GM19455 (cell line): ENCODE results near the gene CD247.

Experiments used
- ATAC-seq: cut with Tn5 transposase; IDR thresholded peaks from one replicate; pipeline ENCODE4 v1.9.1; 2021; ENCODE audit not compliant: unreplicated experiment

Gene CD247

DNA sequence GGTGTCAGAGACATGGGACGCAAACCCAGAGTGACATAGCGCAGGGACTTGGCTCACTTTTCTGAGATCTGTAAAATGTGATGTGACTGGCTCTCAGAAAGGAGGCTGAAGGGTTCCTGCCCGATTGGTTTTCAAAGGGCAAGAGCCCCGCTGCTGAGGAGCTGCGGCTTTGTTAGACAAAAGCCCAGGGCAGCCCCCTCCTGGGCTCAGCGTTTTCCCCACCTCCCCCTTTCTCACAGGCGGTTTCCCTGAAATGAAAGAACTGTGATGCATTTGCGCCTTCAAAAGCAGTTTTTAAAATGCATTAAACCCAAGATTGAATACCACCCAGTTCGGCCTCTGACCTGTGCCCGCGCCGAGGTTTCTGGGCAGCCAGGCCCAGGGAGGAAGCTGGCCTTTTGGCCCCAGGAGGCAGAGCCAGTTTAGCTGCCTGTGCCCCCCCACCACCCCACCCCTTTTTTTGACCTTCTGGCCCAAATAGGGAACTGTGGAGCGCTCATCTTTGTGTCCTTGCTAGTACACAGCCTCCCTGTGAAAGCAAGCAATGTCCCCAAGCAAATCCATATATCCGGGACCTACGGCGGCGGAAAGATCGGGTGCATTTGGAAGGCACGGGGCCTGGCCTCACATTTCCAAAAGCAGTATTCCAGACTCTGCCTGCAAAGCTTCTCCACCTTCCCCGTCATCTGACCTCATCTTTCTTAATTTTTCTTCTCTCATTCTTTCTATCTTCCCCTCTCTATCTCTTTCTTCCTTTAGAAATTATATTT lies 28.6 kb downstream of the CD247 start:
- ATAC-seq, result no peak

DNA sequence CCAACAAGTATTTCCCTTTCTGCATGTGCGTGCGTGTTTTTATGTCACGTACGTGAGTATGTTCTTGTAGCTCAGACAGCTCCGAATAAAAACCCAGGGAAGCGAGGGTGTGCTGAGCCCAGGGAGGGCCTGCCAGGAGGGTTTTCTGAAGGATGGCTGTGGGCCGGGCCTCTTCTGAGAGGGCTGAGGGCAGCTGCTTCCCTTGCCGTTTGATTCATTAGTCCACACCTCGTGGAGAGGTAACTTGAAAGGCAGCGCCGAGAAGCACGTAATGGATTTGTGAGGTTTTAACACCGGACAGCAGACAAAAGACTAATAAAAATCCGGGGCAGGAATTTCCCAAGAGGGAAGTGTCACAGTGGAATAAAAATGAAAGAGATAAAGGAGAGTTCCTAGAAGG lies 29.5 kb downstream of the CD247 start:
- no peak for ATAC-seq

DNA sequence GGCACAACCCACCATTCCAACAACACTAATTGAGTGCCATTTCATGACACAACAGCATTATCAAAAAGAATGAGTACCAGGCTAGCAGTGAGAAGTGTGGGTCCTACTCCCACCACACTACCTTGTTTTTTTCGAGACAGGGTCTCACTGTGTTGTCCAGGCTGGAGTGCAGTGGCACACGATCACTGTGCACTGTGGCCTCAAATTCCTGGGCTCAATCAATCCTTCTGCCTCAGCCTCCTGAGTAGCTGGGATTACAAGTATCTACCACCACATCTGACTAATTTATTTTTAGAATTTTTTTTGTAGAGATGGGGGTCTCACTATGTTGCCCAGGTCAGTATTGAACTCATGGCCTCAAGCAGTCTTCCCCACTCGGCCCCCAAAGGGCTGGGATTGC lies 30.7 kb downstream of the CD247 start:
- ATAC-seq, result no peak

DNA sequence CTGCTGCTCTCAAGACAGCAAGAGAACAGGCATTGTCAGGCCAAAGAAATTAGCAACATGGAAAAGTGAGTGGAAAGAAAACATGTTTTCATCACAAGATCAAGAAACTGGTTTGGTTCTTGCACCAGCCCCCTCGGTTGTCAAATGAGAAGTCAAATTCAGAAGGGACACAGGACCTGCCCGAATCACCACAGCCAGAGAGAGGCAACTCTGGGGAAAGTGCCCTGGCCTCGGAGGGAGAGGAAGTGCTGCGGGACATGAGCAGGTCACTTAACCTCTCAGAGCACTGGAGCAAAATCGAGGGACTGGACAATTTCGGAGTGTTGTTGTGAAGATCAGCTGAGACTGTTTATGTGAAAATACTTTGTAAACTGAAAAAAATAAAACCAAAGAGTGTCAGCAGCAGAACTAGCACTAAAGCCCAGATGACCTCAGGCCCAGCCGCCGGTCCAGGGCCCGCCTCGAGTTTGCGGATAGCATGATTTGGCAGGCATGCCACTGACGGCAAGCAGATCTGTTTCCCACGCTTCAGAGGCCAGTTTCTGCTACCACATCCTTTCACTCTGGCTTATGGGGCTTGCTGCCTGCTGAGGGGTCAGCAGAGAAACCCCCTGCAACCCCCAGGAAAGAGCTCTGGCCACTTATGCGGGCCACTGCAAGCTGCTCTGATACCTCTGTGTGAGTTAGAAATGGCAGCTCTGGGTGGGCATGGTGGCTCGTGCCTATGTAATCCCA lies 32.1 kb downstream of the CD247 start:
- ATAC-seq, result no peak

DNA sequence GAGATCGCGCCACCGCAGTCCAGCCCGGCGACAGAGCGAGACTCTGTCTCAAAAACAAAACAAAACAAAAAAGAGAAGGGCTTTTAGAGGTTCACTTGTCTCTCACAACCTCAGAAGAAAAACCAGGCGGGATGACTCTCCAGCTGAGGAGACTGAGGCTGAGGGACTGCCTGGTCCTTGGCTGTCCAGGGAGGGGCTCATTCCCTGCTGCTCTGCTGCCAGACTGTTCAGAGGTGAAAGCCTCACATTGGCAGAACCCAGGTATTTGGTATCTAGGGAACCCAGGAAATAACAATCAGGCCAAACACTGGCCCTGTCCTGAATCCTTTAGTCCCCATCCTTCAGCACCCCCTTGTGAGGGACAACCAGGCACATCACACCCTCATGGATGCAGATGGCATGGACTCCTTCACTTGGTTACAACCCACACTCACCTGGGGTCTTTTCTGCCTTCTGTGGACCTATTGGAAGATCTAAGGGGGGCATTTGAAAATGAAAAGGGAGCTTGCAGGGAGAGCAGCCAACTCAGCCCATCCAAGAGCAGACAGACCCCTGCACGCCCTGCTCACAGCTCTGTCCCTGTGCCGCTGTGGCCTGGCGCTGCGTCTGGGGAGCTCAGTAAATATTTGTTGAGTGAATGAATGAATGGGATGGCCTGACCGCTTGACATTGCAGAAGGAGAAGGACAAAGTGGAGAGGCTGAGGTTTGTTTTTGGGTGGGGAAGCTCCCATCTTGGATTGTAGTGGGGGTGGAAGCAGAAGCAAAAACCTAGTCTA lies 33.4 kb downstream of the CD247 start:
- no peak for ATAC-seq

DNA sequence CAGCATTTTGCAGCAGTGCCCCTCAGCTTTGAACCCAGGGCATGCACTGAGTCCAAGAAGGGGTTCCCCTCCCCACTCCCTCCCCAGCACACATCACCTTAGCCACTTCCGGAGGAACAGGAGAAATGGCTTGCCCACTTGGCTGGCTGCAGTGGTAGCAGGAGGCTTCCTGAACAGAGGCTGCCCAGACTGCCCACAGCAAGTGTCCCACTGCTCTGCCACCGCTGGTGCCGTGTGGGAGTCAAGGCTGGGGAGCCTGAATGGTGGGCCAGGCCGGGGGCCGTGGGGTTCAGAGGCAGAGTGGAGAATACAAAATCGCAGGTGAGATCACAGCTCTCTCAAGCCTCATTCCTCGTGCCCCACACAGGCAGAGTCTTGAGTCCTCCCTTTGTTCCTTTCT lies 34.5 kb downstream of the CD247 start:
- no peak for ATAC-seq

DNA sequence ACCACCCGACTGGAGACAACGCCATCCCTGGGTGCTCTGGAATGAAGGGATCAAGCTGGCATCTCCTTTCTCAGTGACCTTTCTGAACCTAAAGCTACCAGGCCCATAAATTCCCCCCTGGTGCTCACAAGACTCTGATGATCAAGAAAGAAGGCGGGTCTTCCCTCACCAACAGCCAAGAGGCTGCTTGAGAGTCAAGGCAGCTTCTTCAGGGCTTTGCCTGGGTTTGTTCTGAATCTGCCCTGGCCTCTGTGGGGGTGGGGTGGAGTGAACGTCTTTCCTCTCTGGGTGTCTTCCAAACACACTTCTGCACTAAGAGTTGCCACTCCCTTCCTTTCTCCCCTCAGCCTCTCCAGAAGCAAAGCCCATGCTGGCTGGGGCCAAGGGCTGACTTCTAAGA lies 36.1 kb downstream of the CD247 start:
- ATAC-seq, result no peak

DNA sequence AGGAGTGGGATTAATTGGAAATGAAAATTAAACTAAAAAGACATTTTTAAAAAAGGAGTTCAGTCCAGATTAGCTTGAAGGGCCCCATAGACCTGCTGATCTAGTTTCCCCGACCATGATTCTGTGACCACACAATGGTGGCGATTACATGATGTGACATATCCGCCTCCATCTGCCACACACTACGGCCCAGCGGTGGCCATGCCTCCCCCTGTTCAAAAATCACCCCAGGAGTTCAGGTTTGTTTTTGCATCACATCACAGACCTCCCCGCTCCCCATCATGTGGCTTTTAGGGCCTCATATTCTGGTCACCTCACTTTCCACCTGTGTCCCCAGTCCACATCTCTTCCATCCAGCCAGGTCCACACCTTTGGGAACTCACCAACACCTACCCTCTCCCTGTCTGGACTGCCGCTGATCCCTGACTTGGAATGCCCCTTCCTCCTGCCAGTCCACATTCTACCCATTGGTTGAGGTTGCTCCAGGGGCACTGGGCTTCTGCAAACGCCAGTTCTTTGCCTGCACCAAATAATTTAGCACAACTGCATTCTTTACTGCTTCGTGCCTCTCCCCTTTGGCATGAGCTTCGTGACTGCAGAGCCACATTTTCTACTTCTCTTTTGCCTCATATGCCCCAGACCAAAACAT lies 38.9 kb downstream of the CD247 start:
- no peak for ATAC-seq

DNA sequence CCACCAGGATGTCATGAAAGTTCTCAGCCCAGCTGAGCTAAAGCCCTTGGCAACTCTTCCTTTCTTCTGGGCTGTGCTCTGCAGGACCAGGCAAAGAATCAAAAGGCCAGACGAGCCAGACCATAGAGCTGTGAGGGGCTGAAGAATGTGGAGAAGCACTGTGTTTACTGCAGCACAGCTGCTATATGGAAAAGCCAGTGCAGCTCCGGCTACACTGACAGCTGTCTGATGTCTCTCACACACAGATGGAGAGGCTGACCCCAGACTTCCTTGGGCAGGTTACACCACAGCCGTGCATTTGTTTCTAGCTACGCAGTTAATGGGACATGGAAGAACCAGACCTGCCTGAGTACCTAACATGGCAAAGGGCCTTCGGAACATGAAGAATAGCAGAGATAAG lies 40.3 kb downstream of the CD247 start:
- no peak for ATAC-seq

DNA sequence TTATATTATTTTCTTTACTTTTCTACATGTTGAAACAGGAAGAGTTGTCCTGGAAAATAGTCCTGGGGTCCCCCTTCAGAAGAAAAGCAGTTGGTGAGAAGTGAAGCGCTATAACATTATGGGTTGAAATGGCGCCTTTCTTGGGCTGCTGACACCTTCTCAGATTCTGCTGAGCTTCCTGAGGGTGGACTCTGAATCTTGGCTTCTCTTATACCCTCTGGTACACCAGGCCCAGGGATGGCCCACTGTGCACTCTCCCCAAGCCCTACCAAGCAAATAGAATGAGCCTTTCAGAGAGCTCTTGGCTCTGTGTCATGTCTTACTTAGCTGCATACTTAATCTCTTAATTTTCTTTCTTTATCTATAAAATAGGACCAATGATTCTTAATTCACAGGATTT lies 42.3 kb downstream of the CD247 start:
- ATAC-seq, result no peak

DNA sequence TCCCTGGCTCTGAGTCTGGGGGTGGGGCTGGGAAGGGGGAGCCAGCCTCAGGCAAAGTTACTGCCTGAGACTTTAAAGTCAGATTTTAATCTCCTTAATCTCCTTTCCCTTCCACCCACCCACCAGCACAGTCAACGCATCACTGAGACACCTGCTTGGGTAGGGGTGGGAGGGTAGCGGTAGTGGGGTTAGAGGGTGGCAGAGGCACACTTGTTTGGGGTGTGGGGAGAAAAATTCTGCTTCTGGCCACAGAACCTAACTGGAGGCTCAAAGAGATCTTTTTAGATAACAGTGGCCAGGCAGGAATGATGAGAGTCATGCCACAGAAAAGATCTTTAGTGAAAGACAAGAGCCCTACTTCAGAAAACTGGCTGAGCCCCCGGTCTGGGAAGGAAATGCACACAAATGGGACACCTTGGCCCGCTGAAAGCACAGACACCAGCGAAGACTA lies 44.1 kb downstream of the CD247 start:
- no peak for ATAC-seq

DNA sequence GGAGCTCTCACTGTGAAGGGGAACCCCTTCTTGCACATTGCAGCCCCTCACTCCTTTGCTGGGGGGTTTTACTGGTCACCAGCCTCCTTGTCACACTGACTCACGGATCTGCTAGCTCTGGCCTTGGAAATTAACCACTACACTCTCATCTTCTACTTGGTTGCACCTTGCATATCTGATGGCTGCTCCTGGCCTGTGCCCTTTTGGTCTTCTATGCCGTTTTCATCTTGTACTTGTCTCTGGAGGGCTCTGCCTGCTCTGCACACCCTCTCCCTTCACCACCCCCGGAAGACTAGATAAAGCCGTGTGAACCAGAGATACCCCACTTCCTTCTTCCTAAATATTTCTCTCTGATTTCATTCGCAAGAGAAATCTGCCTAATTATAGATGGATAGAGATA lies 44.6 kb downstream of the CD247 start:
- no peak for ATAC-seq

DNA sequence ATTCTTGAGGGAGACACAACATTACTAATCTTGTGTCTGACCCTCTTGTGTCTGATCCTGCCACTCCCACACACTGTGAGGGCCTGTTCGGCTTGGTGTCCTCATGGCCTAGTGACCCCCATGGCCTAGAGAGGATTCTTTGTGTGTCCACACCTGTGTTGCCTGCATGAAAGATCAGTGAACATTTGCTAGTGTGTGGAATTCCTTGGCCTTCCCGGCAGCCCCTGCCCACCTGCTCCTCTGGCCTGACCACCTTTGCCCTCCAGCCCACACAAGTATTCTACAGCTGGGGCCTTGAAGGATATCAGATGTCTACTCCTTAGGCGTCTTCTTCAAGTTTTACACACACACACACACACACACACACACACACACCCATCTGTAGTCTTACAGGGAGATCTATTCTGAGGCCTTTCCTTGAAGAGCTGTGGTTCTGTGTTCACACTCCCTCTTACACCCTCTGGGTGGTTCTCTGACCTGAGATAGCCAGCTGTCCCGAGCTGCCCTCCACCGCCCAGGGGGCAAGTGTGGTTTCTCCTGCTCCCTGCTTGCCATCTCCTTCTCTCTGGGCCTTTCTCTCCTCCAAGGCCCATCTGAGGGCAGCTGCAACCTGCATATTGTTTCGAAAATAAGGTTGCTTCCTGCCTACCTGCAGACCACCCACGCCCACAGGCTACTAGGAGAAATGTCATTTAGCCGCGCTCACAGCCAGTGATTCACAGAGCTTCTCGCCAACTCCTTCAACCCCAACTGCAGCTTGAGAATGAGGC lies 45.4 kb downstream of the CD247 start:
- ATAC-seq, result no peak

DNA sequence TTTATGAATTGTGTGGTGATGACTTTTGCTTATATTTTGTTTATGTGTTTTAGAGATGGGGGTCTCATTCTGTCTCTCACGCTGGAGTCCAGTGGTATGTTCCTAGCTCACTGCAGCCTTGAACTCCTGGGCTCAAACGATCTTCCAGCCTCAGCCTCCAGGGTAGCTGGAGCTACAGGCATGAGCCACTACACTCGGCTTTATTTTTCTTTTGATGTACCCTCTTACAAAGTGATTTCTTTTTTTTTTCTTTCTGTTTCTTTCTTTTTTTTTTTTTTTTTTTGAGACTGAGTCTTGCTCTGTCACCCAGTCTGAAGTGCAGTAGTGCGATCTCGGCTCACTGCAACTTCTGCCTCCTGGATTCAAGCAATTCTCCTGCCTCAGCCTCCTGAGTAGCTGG lies 46.8 kb downstream of the CD247 start:
- no peak for ATAC-seq

DNA sequence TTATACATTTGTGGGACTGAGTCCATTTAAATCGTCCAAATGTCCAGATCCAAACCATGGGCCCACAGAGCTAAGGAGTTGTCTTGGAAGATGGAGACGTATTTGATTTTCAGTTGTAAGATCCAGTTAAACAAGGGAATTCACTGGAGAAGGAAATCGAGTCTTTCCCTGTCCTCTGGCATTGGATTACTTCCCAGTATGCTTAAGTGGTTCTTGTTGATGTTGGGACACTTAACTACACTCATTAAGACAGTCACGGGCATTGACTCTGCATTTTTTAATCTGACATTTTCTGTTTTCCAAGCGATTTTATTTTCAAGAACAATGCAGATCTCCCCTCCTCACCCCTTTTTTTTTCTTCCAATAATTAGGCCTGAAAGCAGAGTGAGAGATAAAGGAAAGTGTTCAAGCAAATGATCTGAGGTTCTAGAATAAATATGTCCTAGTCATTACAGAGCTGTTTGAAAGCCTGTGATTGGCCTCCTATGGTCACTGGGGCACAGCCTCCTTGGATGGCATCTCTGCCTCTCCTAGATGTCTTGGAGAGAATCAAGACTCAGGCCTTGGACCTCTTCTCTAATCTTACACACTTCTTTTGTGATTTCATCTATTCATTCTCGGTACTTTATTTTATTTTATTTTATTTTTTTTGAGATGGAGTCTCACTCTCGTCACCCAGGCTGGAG lies 48.9 kb downstream of the CD247 start:
- no peak for ATAC-seq

DNA sequence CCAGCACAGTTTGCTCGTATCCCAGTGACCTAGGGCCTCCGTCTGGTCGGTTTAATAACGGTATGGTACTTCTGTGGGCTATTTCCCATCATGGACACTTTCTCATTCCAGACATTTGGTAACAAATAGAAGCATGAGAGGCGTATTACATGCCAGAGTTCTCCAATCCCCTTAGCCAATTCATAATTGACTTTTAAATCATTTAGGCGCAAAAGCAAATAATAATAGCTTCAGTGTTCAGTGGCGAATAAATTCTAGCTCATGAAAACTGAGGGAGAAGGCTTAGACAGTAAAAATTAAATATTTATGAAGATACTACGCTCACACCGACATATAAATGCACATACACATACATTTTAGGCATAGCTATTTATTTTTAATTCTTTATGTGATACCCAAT lies 50.6 kb downstream of the CD247 start:
- no peak for ATAC-seq

DNA sequence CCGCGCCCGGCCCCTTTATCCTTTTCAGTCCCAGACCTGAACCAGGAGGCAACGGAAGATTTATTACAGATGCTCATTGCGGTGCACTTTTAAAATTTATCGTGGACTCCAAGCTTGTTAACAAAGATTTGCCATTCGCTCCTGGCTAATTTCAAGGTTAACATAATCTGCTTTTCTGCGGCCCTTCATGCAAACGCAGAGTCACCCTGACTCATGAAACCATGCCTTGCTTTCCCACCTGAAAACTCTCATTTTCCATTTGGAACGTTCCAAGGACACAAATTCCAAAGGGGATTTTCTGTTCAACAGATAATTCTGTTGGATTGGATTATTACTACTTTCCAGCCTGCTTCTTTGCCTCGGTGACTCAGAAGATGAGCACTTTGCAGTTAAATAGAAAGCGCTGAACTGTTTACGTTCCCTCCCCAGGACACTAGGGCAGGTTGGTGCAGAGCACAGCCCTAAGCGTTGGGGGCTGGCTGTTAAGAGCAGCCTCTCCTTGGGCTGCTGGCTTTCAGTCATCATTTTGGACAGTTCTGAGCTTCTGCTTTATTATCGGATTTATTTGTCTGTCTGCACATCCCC lies 51.1 kb downstream of the CD247 start:
- ATAC-seq, result no peak

DNA sequence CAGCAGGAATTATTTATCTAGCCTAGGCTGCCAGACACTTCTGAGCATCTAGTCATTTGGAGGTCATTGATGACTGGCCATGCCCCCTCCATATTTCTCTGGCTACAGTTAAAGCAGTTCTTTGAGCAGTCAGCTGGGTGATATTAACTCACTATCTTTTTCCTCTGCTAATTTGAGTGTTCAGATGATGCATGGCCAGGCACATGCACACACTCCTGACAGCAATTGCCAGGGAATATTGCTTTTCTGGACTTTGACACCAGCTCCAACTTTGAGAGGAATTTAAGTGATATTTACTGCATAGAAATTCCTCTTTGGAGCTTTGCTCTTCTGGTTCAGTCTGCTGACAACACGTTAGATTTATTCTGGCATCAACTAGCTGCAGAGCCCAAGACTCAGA lies 52.6 kb downstream of the CD247 start:
- ATAC-seq, result no peak

DNA sequence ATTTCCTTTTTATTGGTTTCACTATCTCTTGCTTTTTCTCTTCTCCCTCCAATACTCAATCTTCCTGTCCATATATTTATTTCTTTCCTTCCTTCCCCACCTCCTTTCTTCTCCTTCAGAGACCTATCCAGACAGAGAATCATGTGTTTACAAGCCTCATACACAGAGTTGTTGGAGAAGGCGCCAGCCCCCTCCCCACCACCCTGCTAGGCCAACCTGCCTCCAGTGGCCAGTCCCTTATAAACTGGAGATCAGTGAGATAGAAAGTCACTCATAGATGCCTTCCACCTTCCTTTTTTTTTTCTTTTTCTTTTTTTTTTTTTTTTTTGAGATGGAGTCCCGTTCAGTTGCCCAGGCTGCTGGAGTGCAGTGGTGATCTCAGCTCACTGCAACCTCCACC lies 53.3 kb downstream of the CD247 start:
- no peak for ATAC-seq
